HCT116 (cell line): Measurements from ENCODE around the gene TSPEAR. TPM values are rescaled to one million over a fixed set of nuclear protein-coding genes. Genes with fewer than 3 reads are reported as not detected.

Source experiments
- ATAC-seq: fragments of 200-7000 bp; cut with Tn5 transposase; 2 replicates; pipeline ENCODE4 v1.9.1; 2020; ENCODE audit warnings: mild to moderate bottlenecking, moderate library complexity
- BruUV-seq: library from RNA; stranded (reverse); fragments of 400-500 nt; replicated peaks from 2 replicates; lab custom pipeline; 2021; lab: Mats Ljungman, UMichigan
- CTCF ChIA-PET: fragments of 300-600 bp; sonication (Branson Sonifier 250); formaldehyde crosslinking; loops from one replicate; lab custom pipeline; 2021; ENCODE audit warnings: antibody characterized with exemption; lab: Charles Lee
- POLR2A ChIA-PET: fragments of 300-600, 350-600 bp; sonication (Branson Sonifier 250); formaldehyde crosslinking; loops from one replicate; lab custom pipeline; 2021; ENCODE audit warnings: antibody characterized with exemption; lab: Charles Lee
- RAD21 ChIA-PET, 2 experiments: fragments of 300-600 bp; sonication (Branson Sonifier 250); formaldehyde crosslinking; loops; one replicate each; lab custom pipeline; 2023; ENCODE audit warnings: low total read pairs in 2 of 2; ENCODE audit not compliant: uncharacterized antibody in 2 of 2, unreplicated experiment in 2 of 2, low non-redundant PET in 1 of 2; lab: Charles Lee
- DNase-seq: peaks from one replicate; pipeline ENCODE4 v3.0.0-alpha.2; 2010; ENCODE audit warnings: low read depth, low spot score
- H2AFZ ChIP-seq: fragments of 200-600 bp; shearing (Covaris generic), sonication (generic); 2 replicates; pipeline ENCODE4 v1.6.1; 2017; ENCODE audit warnings: low read depth, mixed run types, mixed read lengths, antibody characterized with exemption, low read length; ENCODE audit not compliant: poor library complexity, severe bottlenecking
- H3K27ac ChIP-seq: 2 replicates; pipeline ENCODE4 v1.5.1; 2012; ENCODE audit warnings: low read depth, low read length
- H3K27me3 ChIP-seq: fragments of 200-600 bp; sonication (generic); 2 replicates; pipeline ENCODE4 v1.6.1; 2016; ENCODE audit warnings: mixed run types, low read length, mixed read lengths; ENCODE audit not compliant: insufficient read depth
- H3K36me3 ChIP-seq, 2 experiments: fragments of 200-500 bp in 1 of 2; fragments of 200-600 bp in 1 of 2; sonication (Bioruptor generic) in 1 of 2; sonication (generic) in 1 of 2; 2 replicates each; pipeline versions ENCODE4 v1.5.1 to v1.6.1; 2014 to 2016; ENCODE audit warnings: low read length in 2 of 2, inconsistent platforms in 1 of 2, mixed read lengths in 1 of 2, mixed run types in 1 of 2; ENCODE audit not compliant: insufficient read depth in 2 of 2, control insufficient read depth in 1 of 2
- H3K4me1 ChIP-seq, 2 experiments: fragments of 200-600 bp in 1 of 2; sonication (generic) in 1 of 2; 2 replicates each; pipeline versions ENCODE4 v1.5.1 to v1.6.1; 2012 to 2017; ENCODE audit warnings: low read length in 2 of 2, inconsistent platforms in 1 of 2, mild to moderate bottlenecking in 1 of 2, mixed read lengths in 1 of 2, mixed run types in 1 of 2, moderate library complexity in 1 of 2; ENCODE audit not compliant: insufficient read depth in 2 of 2, control insufficient read depth in 1 of 2
- H3K4me2 ChIP-seq: fragments of 200-600 bp; sonication (generic); 2 replicates; pipeline ENCODE4 v1.6.1; 2017; ENCODE audit warnings: mixed run types, low read length, mixed read lengths
- H3K4me3 ChIP-seq, 2 experiments: fragments of 200-600 bp in 1 of 2; sonication (generic) in 1 of 2; replicated peaks in 1 of 2; 2 replicates each; pipeline ENCODE4 v1.5.1; 2011 to 2016; ENCODE audit warnings: low read length in 2 of 2, control low read depth in 1 of 2, low read depth in 1 of 2, mild to moderate bottlenecking in 1 of 2, mixed read lengths in 1 of 2, mixed run types in 1 of 2
- H3K79me2 ChIP-seq: fragments of 200-600 bp; sonication (generic); 2 replicates; pipeline ENCODE4 v1.6.1; 2017; ENCODE audit warnings: mild to moderate bottlenecking, mixed run types, low read length, moderate library complexity, mixed read lengths; ENCODE audit not compliant: insufficient read depth
- H3K9ac ChIP-seq: fragments of 200-600 bp; sonication (generic); 2 replicates; pipeline ENCODE4 v1.6.1; 2016; ENCODE audit warnings: low read length, mixed read lengths
- H3K9me2 ChIP-seq: fragments of 200-600 bp; sonication (generic), shearing (Covaris generic); 2 replicates; pipeline ENCODE4 v1.6.1; 2017; ENCODE audit warnings: mixed run types, mild to moderate bottlenecking, moderate library complexity; ENCODE audit not compliant: insufficient read depth
- H3K9me3 ChIP-seq, 2 experiments: fragments of 200-500 bp in 1 of 2; fragments of 200-600 bp in 1 of 2; sonication (Bioruptor generic) in 1 of 2; sonication (generic) in 1 of 2; 2 replicates each; pipeline ENCODE4 v1.6.1; 2014 to 2017; ENCODE audit warnings: low read length in 2 of 2, mixed read lengths in 2 of 2, inconsistent platforms in 1 of 2, low read depth in 1 of 2, mild to moderate bottlenecking in 1 of 2, mixed run types in 1 of 2, moderate library complexity in 1 of 2; ENCODE audit not compliant: control insufficient read depth in 1 of 2, insufficient read depth in 1 of 2
- H4K20me1 ChIP-seq: fragments of 200-600 bp; sonication (generic), shearing (Covaris generic); 2 replicates; pipeline ENCODE4 v1.6.1; 2017; ENCODE audit warnings: mixed run types, mild to moderate bottlenecking, moderate library complexity; ENCODE audit not compliant: insufficient read depth
- ATF3 ChIP-seq: IDR thresholded peaks from 2 replicates; pipeline ENCODE4 v1.6.1; 2012
- CBX3 ChIP-seq: IDR thresholded peaks from 2 replicates; pipeline ENCODE4 v1.6.1; 2012; ENCODE audit warnings: low read depth
- CEBPB ChIP-seq: IDR thresholded peaks from 2 replicates; pipeline ENCODE4 v1.6.1; 2012; ENCODE audit warnings: low read depth
- CTCF ChIP-seq, 3 experiments: fragments of 200-600 bp in 1 of 3; sonication (generic) in 1 of 3; IDR thresholded peaks in 2 of 3; conservative IDR thresholded peaks in 1 of 3; 2 replicates each; pipeline ENCODE4 v1.5.1; 2012 to 2017; ENCODE audit warnings: low read depth in 2 of 3, low read length in 2 of 3, antibody characterized with exemption in 1 of 3, borderline replicate concordance in 1 of 3, control low read depth in 1 of 3, mild to moderate bottlenecking in 1 of 3, mixed read lengths in 1 of 3, mixed run types in 1 of 3, moderate library complexity in 1 of 3; ENCODE audit not compliant: insufficient read depth in 1 of 3
- EGR1 ChIP-seq: IDR thresholded peaks from 2 replicates; pipeline ENCODE4 v1.6.1; 2012; ENCODE audit warnings: low read depth
- ELF1 ChIP-seq: IDR thresholded peaks from 2 replicates; pipeline ENCODE4 v1.6.1; 2012; ENCODE audit warnings: low read depth, borderline replicate concordance
- EZH2 ChIP-seq: fragments of 200-600 bp; sonication (generic); IDR thresholded peaks from 2 replicates; pipeline ENCODE4 v1.6.1; 2017; ENCODE audit warnings: antibody characterized with exemption, mixed run types
- EZH2phosphoT487 ChIP-seq: fragments of 200-600 bp; IDR thresholded peaks from 2 replicates; pipeline ENCODE4 v1.6.1; 2018; ENCODE audit warnings: antibody characterized with exemption, borderline replicate concordance
- JUND ChIP-seq: IDR thresholded peaks from 2 replicates; pipeline ENCODE4 v1.6.1; 2012
- MAX ChIP-seq: IDR thresholded peaks from 2 replicates; pipeline ENCODE4 v1.6.1; 2012
- POLR2A ChIP-seq: IDR thresholded peaks from 2 replicates; pipeline ENCODE4 v1.7.0; 2011; ENCODE audit warnings: borderline replicate concordance; ENCODE audit not compliant: insufficient read depth, insufficient read length; ENCODE audit errors: extremely low read depth
- POLR2AphosphoS5 ChIP-seq: IDR thresholded peaks from 2 replicates; pipeline ENCODE4 v1.6.1; 2011; ENCODE audit warnings: mild to moderate bottlenecking, low read depth, low read length, moderate library complexity
- SIN3A ChIP-seq: IDR thresholded peaks from 2 replicates; pipeline ENCODE4 v1.6.1; 2012; ENCODE audit warnings: low read depth
- SP1 ChIP-seq: IDR thresholded peaks from 2 replicates; pipeline ENCODE4 v1.6.1; 2012; ENCODE audit warnings: low read depth
- SRF ChIP-seq: IDR thresholded peaks from 2 replicates; pipeline ENCODE4 v1.6.1; 2012; ENCODE audit warnings: low read depth
- ZBTB33 ChIP-seq: IDR thresholded peaks from 2 replicates; pipeline ENCODE4 v1.6.1; 2011; ENCODE audit warnings: mild to moderate bottlenecking, low read length, moderate library complexity; ENCODE audit not compliant: insufficient replicate concordance; ENCODE audit errors: extremely low read depth
- ZFX ChIP-seq: fragments of 450-650 bp; IDR thresholded peaks from 2 replicates; pipeline ENCODE4 v1.6.1; 2017
- intact Hi-C: fragments of 100-400 bp; cut with micrococcal nuclease; formaldehyde crosslinking; loops from 2 replicates; pipeline ENCODE4 v1.10.0; 2022
- total RNA-seq: library from RNA; stranded (reverse); gene quantifications from one replicate; pipeline ENCODE4 v1.2.1, GENCODE V29; 2021; ENCODE audit not compliant: unreplicated experiment

The TSPEAR gene
- total RNA-seq, 1 experiment from 2014 or later = not detected

GRCh38 chr21:44738621-44739020 lies 27.2 kb upstream of the TSPEAR start:
- ChIA-PET RAD21 (no interaction called here), CTCF (no interaction called here), POLR2A (no interaction called here)
- Histone ChIP-seq H3K27ac (no peak overlapping the region), H3K4me3 (no peak overlapping the region), H3K9me3 (no peaks in the 10 kb centered on the region), H3K79me2 (no peaks in the 10 kb centered on the region), H3K4me2 (no peak overlapping the region), H2AFZ (no peak overlapping the region), H3K9me2 (no peaks in the 10 kb centered on the region), H3K9ac (no peak overlapping the region), H3K27me3 (no peaks in the 10 kb centered on the region), H3K36me3 (no peaks in the 10 kb centered on the region), H3K4me1 (no peaks in the 10 kb centered on the region), H4K20me1 (no peaks in the 10 kb centered on the region)
- BruUV-seq = no TSS peak
- no peak for TF ChIP-seq ELF1
- TF ChIP-seq MAX = no peak
- TF ChIP-seq EZH2phosphoT487 = no peak
- TF ChIP-seq SP1 = no peak
- no peak for TF ChIP-seq EZH2
- no peak for TF ChIP-seq CTCF (IDR thresholded peaks at IDR 0.05 in 2 of 3, conservative IDR thresholded peaks at IDR 0.05 in 1 of 3; ENCODE audit: borderline replicate concordance in 1 of 3, insufficient read depth in 1 of 3, low read depth in 2 of 3, low read length in 2 of 3)
- TF ChIP-seq SIN3A = no peak
- no peak for TF ChIP-seq EGR1
- no peak for TF ChIP-seq ZFX
- TF ChIP-seq ZBTB33 = no peak
- no peak for TF ChIP-seq ATF3
- no peak for TF ChIP-seq CBX3
- no peak for TF ChIP-seq POLR2AphosphoS5
- TF ChIP-seq SRF = no peak
- no peak for TF ChIP-seq JUND
- no peak for TF ChIP-seq CEBPB
- TF ChIP-seq POLR2A = no peak
- ATAC-seq (no peak), DNase-seq (no peak)
- intact Hi-C loops = no loop called here
